ENCODE data around the gene GPR156.

Gene GPR156

DNA sequence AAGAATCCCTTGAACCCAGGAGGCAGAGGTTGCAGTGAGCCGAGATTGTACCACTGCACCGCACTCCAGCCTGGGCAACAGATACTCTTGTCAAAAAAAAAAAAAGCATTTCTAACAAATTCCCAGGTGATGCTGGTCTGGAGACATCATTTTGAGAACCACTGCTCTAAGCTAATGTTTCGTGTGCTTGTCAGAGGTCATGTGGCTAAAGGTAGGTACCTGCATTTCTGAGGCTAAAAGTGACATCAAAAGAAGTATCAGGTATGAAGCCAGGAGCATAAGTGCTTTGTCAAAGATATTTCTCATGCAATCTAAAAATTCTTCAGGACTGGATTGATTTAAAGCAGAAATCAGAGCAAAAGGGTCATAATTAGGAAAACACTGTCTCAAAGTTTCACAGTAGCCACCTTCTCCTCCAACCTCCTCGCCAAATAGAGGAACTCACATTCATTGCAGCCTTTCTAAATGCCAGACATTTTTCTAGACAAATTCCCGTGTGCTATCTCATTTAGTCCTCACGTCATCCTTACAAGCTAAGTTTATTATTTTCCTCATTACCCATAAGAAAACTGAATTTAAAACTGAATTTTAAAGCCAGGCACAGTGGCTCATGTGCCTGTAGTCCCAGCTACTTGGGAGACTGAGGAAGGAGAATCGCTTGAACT is 165.0 kb downstream of the GPR156 start:
- TF ChIP-seq, protein P1, sequence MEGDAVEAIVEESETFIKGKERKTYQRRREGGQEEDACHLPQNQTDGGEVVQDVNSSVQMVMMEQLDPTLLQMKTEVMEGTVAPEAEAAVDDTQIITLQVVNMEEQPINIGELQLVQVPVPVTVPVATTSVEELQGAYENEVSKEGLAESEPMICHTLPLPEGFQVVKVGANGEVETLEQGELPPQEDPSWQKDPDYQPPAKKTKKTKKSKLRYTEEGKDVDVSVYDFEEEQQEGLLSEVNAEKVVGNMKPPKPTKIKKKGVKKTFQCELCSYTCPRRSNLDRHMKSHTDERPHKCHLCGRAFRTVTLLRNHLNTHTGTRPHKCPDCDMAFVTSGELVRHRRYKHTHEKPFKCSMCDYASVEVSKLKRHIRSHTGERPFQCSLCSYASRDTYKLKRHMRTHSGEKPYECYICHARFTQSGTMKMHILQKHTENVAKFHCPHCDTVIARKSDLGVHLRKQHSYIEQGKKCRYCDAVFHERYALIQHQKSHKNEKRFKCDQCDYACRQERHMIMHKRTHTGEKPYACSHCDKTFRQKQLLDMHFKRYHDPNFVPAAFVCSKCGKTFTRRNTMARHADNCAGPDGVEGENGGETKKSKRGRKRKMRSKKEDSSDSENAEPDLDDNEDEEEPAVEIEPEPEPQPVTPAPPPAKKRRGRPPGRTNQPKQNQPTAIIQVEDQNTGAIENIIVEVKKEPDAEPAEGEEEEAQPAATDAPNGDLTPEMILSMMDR (IDR thresholded peaks at IDR 0.05; ENCODE audit: extremely low read depth, insufficient read depth, missing control alignments) = no peak
- in situ Hi-C loops (cut with MboI; ENCODE audit: low pct_unique_long_range_greater_than_20kb, low sequenced_read_pairs, unreplicated experiment) = no loop called here
- DNase-seq (ENCODE audit: low spot score) = no peak
